Ishikawa (cell line): ENCODE results near the gene TIE1.

Source experiments
- CEBPB ChIP-seq: IDR thresholded peaks from 2 replicates; pipeline ENCODE4 v1.6.1; 2012
- EGR1 ChIP-seq: IDR thresholded peaks from 2 replicates; pipeline ENCODE4 v1.6.1; 2012
- EP300 ChIP-seq: IDR thresholded peaks from 2 replicates; pipeline ENCODE4 v1.6.1; 2012; ENCODE audit warnings: borderline replicate concordance
- FOXM1 ChIP-seq: IDR thresholded peaks from 2 replicates; pipeline ENCODE4 v1.6.1; 2012; ENCODE audit warnings: low read depth, borderline replicate concordance
- NFIC ChIP-seq: IDR thresholded peaks from 2 replicates; pipeline ENCODE4 v1.6.1; 2012
- RAD21 ChIP-seq: IDR thresholded peaks from 2 replicates; pipeline ENCODE4 v1.6.1; 2012; ENCODE audit warnings: low read depth
- TEAD4 ChIP-seq: IDR thresholded peaks from 2 replicates; pipeline ENCODE4 v1.6.1; 2012
- YY1 ChIP-seq: IDR thresholded peaks from 2 replicates; pipeline ENCODE4 v1.6.1; 2012; ENCODE audit warnings: low read depth
- TF ChIP-seq, protein P1 (sequence below): IDR thresholded peaks from 2 replicates; pipeline ENCODE4 v1.6.1; 2012
- TF ChIP-seq, protein P2 (sequence below): IDR thresholded peaks from 2 replicates; pipeline ENCODE4 v1.6.1; 2012; ENCODE audit warnings: low read depth, mild to moderate bottlenecking

DNA sequence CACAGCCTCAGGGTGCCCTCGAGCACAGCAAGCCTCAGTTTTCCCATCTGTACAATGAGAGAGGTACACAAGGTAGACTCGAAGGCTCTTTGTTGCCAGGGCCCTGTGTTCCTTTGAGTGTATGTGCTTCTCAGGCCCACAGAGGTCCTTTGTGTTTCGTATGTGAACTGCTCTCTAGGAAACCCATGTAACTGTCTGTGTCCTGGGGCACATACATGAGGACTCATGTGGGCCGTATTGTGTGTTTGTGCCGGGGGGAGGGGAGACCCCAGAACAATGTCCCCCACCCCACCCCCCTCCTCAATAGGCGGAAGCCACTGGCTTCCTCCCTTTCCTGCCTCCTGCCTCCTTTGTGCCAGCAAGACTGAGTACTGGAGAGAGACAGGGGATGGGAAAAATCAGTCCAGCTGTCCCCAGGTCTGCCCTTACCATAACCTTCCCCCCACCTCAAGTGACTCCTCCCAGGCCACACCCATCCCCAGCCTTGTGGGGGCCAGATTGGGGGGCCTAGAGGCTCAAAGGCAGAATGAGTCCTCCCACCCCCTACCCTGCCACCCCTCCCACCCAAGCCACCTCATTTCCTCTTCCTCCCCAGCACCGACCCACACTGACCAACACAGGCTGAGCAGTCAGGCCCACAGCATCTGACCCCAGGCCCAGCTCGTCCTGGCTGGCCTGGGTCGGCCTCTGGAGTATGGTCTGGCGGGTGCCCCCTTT lies at the start of gene TIE1:
- TF ChIP-seq TEAD4 = no peak
- TF ChIP-seq, protein P1, sequence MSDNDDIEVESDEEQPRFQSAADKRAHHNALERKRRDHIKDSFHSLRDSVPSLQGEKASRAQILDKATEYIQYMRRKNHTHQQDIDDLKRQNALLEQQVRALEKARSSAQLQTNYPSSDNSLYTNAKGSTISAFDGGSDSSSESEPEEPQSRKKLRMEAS = no peak
- TF ChIP-seq, protein P2, sequence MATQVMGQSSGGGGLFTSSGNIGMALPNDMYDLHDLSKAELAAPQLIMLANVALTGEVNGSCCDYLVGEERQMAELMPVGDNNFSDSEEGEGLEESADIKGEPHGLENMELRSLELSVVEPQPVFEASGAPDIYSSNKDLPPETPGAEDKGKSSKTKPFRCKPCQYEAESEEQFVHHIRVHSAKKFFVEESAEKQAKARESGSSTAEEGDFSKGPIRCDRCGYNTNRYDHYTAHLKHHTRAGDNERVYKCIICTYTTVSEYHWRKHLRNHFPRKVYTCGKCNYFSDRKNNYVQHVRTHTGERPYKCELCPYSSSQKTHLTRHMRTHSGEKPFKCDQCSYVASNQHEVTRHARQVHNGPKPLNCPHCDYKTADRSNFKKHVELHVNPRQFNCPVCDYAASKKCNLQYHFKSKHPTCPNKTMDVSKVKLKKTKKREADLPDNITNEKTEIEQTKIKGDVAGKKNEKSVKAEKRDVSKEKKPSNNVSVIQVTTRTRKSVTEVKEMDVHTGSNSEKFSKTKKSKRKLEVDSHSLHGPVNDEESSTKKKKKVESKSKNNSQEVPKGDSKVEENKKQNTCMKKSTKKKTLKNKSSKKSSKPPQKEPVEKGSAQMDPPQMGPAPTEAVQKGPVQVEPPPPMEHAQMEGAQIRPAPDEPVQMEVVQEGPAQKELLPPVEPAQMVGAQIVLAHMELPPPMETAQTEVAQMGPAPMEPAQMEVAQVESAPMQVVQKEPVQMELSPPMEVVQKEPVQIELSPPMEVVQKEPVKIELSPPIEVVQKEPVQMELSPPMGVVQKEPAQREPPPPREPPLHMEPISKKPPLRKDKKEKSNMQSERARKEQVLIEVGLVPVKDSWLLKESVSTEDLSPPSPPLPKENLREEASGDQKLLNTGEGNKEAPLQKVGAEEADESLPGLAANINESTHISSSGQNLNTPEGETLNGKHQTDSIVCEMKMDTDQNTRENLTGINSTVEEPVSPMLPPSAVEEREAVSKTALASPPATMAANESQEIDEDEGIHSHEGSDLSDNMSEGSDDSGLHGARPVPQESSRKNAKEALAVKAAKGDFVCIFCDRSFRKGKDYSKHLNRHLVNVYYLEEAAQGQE = no peak
- TF ChIP-seq YY1 = no peak
- no peak for TF ChIP-seq EGR1
- no peak for TF ChIP-seq EP300
- TF ChIP-seq RAD21 = no peak
- no peak for TF ChIP-seq NFIC
- no peak for TF ChIP-seq CEBPB
- TF ChIP-seq FOXM1 = no peak
